HG03108 (cell line): ENCODE data around the gene MLIP.
"Not testable (repeated sequence)": the region's sequence is repeated elsewhere in the genome, so short reads cannot be mapped to it uniquely, and the experiment has no call there.

Experiments
- ATAC-seq: cut with Tn5 transposase; IDR thresholded peaks from one replicate; pipeline ENCODE4 v1.9.1; 2021; ENCODE audit warnings: moderate library complexity; ENCODE audit not compliant: unreplicated experiment

The MLIP gene

GRCh38 chr6:54140811-54141210, 29.6 kb downstream of the MLIP start:
- ATAC-seq: no peak

- no peak for ATAC-seq
These were observed 31.8 kb downstream of the MLIP start for GRCh38 chr6:54142889-54143519.

GRCh38 chr6:54151861-54152260, 40.6 kb downstream of the MLIP start:
- no peak for ATAC-seq

DNA sequence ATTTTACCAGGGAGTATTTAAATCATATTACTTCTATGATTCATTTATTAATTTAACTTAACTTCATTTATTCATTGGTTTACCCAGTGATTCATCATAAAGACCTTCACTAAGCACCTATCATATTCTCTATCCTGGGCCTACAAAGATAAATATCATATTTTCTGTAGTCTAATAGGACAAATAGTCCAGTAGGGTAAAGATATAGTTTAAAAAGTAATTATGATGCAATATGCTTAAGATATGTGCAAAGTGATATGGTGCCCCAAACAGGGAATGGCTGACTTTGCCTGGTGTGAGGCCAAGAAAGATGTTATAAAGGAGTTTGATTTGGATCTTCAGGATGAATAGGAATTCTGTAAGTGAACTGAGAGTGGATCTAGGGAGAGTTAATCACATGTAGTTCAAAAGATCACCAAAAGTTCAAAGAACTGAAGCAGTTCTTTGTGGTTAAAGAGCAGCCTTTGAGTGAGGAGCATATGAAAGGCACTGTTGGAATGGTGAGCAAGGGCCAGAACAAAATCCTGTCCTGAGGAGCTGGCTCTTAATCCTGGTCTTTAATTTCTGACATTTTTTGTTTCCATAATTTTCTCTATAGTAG, 45.5 kb downstream of the MLIP start:
- no peak for ATAC-seq

DNA sequence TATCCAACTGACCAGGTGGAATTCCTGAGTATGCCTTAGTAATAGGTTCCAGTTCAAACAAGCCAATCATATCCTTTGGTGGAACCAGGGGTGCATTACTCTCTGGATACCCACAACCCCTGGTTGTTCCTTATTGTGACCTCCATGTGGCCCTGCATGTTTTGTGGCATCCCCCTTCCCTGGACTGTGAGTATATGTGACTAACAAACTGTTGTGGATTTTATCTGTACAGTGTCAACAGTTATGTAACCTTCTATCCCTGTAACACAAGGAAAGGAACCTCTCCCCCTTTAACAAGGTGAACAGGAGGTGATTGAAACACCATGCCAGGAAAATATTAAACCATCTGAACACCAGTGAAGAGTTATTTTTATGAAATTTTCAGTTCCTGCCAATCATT, 46.2 kb downstream of the MLIP start:
- ATAC-seq: no peak

GRCh38 chr6:54173089-54173488, 61.8 kb downstream of the MLIP start:
- no peak for ATAC-seq

DNA sequence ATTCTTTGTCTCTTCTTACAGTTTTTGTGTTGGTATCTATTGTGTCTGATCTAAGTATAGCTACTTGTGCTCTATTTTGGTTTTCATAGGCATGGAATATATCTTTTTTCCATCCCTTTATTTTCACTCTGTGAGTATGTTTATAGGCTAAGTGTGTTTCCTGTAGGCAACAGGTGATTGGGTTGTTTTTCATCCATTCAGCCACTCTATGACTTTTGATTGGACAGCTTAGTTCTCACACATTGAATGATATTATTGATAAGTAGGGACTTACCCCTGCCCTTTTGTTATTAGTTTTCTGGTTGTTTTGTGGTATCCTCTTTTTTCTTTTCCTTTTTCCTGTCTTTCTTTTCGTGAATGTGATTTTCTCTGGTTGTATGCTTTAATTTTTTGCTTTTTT, 67.9 kb downstream of the MLIP start:
- ATAC-seq: no peak

- ATAC-seq: no peak
These were observed 72.4 kb downstream of the MLIP start for GRCh38 chr6:54183616-54184015.

GRCh38 chr6:54185885-54186284, 74.6 kb downstream of the MLIP start:
- no peak for ATAC-seq

- no peak for ATAC-seq
These were observed 77.6 kb downstream of the MLIP start for GRCh38 chr6:54188846-54189245.

GRCh38 chr6:54191461-54191860, 80.2 kb downstream of the MLIP start:
- no peak for ATAC-seq

GRCh38 chr6:54192993-54193392, 81.8 kb downstream of the MLIP start:
- no peak for ATAC-seq

DNA sequence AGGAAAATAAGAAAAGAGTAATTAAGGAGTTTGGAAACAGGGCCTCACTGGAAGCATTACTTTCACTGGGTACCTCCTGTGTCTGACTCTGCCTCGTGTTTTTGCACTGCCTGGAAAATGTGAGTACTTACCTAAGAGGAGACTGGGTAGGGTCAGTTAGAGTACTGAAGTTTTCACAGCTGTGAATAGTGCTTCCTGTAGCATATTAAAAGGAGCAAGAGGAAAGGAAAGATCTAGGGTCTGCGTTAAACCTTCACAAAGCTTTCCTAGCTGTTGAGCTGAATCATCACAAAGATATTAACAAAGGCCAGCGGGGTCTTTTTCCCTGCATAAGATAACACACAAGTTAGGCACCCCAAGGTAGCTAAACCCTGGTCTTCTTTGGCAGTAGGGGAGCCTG, 82.3 kb downstream of the MLIP start:
- ATAC-seq: no peak

DNA sequence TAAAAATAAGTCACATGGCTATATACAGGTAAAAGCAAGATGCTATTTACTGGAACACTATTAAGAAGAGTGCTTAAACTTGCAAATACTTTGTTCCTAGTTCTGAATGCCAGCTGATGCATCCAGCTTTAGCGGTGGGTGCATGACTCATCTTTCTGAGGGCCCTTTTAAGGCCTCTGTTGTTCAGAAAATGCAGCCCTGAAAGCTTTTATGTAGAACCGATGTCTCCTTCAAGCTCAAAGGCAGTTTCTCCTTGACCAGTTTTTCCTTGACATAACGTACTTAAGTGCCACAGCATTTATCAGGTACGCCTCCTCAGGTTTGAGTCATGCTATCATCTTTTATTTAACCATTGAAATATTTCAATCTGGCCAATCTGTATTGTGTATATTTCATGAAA, 82.8 kb downstream of the MLIP start:
- ATAC-seq: no peak

DNA sequence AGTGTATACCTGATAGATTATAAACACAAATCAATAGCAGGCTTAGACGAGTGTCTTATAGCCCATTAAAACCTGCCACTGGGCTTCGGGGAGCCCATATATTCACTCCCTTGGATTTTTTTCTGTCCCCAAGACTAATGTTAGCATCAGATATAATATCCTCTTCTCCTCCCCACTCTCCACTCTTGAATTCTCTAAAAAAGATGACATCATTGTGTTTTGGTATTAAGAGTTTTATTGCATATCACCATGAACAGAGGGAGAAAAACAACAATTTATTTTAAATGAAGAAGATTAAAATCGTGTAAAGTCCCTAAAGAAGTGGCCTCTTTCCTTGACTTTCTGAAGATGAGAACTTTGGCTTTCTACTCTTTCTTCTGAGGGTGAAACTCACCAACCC, 84.4 kb downstream of the MLIP start:
- ATAC-seq: no peak

DNA sequence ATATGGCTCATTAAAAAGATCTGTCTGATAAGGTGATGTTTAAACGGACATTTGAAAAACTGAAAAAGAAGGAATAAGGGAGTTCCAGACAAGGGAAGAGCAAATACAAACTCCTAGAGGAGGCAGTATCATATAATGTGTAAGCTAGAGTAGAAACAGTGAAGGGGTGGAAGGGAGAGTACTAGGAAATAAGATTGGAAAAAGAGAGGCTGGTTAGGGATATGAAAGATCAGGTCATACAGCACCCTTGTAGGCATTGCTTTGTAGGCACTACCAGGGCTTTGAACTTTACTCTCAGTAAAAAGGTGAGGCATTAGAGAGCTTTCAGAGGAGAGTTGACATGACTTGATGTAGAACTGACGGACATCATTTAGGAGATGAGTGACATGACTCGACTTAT, 85.7 kb downstream of the MLIP start:
- no peak for ATAC-seq

- no peak for ATAC-seq
These were observed 86.9 kb downstream of the MLIP start for GRCh38 chr6:54198134-54198533.

GRCh38 chr6:54203474-54204035, 92.3 kb downstream of the MLIP start:
- ATAC-seq: not testable (repeated sequence)

DNA sequence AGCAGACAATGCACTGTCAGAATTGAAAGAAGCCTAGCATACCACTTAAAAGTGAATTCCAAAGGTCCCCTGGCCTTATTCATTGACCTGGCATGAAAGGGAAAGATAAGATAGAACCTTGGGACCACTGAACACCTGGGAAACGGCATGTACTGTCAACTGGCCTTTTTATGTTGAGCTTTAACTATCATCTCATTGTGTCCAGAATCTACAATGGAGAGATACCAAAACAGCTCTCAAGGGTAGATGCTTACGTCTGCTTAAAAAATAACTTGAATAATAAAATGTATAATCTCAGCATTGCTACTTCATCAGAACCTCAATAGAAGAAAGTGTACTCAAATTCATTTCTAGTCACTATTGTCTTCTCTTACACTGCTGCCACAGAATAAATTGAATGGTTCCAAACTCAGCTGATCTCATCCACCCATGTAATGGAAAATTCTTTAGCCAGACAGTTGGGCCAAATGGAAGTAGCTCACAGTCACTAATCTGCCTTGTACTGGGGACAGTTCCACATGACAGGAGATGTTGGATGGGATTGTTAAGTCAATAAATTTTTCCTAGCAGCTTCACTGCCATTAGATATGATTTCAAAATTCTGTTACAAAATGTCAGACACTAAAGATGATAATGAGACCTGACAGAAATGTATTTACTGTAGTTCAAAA, 93.8 kb downstream of the MLIP start:
- no peak for ATAC-seq

GRCh38 chr6:54206510-54206909, 95.3 kb downstream of the MLIP start:
- no peak for ATAC-seq

GRCh38 chr6:54209983-54210382, 98.7 kb downstream of the MLIP start:
- not testable (repeated sequence) for ATAC-seq

DNA sequence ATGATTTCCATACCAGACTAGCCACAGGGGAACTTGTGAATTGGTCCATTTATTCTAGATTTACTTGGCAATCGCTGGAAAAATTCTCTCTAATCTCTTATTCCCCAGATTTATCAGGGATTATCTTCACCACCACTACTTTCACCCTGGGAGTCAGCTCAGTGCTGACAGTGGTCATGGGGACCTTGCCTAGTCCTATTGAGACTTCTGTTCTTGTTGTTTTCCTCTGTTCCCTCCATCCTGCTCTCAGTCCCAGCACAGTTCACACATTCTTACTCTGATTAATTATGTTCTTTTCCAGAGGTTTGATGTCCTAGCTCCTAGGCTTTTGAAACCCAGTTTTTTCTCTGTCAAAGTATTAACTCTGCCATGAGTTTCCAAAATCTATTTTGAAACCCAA, 103.0 kb downstream of the MLIP start:
- no peak for ATAC-seq
